NCI-H2227 (cell line): ENCODE measurements around the gene AOPEP.
A peak's percentile ranks its signal among the peaks of the same experiment; 100 is the strongest.

Source experiments
- DNase-seq: peaks from one replicate; lab custom pipeline; 2025; ENCODE audit not compliant: unreplicated experiment; lab: John Stamatoyannopoulos, UW

The AOPEP gene

DNA sequence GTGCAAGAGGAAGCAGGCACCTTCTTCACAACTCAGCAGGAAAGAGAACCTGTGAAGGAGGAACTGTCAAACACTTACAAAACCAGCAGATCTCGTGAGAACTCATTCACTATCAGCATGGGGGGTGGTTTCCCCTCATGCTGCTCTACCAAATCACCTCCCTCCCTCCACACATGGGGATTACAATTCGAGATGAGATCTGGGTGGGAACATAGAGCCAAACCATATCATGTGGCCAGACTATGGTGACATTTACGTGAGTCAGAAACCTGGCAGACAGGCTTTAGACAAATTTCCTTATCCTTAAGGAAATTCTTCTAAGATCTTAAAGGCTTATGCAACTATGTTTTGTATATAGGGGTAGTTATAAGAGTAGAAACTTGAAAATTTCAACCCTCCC, 8.7 kb upstream of the AOPEP start:
- no peak for DNase-seq

DNA sequence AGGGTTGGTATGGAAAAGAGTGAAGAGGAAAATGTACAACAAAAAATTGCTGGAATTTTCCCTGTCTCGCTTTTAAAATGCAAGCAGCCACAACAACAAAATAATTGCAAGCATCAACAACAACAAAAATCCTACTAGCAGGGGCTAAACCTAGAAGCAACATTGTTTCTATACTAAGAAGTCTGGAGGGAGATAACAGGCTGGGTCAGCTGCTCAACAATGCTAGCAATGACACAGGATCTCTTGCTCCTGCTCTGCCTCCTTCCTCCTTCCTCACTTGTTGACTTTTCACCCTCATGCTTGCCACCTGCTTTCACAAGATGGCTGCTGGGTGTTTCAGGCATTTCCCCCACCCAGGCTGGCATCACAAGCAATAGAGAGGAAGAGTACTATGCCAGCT, 7.6 kb upstream of the AOPEP start:
- DNase-seq, result no peak

DNA sequence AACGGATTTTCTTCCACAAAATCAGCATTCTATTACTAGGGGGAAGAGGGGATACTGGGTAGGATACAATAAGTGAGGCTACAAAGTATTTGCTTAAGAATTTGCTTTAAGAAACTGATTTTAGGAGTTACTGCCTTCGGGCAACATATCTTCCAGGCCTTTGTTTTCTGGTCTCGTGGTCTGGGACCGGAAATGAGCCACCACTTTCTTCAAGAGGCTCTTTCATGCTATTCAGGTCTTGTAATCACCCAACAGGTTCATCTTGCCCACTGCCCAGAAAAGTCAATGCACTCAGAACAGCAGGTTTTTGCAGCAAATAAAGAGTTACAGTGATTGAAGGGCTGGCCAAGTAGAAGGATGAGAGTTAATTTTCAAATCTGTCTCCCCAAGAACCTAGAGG, 6.6 kb upstream of the AOPEP start:
- DNase-seq, result no peak

DNA sequence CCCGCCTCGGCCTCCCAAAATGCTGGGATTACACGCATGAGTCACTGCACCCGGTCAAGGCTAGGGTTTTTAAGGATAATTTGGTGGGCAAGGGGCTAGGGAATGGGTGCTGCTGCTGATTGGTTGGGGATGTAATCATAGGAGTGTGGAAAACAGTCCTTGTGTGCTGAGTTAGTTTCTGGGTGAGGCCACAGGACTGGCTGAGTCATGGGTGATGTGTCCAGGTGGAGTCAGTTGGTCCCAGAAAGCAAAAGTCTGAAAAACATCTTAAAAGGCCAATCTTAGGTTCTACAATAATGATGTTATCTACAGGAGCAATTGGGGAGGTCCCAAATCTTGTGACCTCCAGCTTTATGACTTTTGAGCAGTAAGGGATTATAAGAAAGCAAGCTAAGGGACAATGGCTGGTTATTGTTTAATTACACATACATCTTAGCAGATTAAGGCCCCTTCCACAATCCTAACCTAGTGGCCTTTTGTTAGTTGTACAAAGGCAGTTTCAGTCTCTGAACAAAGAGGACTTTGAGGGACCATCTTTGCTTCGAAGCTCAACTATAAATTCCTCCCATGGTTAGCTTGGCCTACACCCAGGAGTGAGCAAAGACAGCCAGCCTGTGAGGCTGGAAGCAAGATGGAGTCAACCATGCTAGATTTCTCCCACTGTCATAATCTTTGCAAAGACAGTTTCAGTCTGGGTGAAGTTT, 5.5 kb upstream of the AOPEP start:
- DNase-seq, result no peak

GRCh38 chr9:94721754-94722153, 4.7 kb upstream of the AOPEP start:
- DNase-seq, result no peak

DNA sequence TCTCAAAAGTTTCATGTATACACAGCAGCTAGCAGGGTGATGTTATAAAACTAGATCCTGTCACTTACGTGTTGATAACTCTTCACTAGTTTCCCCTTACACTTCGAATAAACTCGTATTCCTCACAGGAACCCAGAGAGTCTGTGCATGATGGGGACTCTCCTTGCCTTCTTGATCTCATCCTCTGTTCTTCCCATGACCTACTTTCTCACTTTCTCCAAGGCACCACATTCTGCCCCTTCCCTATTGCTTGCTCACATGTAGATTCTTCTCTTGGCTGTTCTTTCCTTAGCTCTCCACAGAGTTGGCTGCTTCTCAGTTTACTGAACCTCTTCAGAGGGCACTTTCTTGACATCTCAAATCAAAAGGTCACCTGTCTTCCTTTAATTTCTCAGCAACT, 1.2 kb upstream of the AOPEP start:
- no peak for DNase-seq

GRCh38 chr9:94728719-94729118, 2.2 kb downstream of the AOPEP start:
- DNase-seq, result no peak

DNA sequence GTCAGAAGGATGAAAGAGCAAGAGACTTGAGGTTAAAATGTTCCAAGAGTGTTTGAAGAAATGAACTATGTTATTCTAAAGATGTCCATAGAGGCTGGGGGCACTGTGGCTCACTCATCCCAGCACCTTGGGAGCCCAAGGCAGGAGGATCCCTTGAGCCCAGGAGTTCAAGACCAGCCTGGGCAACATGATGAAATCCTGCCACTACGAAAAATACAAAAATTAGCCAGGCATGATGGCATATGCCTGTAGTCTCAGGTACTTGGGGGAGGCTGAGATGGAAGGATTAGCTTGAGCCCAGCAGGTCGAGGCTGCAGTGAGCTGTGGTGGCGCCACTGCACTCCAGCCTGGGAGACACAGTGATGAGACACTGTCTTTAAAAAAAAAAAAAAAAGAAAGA, 2.7 kb downstream of the AOPEP start:
- no peak for DNase-seq

- DNase-seq, result no peak
These were observed 7.7 kb downstream of the AOPEP start for GRCh38 chr9:94734054-94734754.

DNA sequence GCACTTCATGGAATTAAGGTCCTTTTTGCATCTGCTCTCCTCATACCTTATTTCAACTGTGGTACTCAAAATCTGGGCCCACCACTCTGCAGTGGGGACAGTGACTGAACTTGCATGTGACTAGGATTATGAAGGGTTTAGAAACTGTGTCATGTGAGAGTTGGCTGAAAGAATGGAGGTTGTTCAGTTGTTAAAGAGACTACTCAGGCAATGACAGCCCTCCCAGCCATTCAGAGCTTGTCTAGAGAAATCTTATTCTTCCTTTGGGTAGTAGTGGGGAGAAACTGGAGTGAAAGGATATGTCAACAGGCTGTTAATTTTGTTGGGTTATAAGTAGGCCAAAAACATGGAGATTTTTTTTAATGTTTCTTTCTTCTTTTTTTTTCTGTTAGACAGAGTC, 10.3 kb downstream of the AOPEP start:
- DNase-seq, result no peak

DNA sequence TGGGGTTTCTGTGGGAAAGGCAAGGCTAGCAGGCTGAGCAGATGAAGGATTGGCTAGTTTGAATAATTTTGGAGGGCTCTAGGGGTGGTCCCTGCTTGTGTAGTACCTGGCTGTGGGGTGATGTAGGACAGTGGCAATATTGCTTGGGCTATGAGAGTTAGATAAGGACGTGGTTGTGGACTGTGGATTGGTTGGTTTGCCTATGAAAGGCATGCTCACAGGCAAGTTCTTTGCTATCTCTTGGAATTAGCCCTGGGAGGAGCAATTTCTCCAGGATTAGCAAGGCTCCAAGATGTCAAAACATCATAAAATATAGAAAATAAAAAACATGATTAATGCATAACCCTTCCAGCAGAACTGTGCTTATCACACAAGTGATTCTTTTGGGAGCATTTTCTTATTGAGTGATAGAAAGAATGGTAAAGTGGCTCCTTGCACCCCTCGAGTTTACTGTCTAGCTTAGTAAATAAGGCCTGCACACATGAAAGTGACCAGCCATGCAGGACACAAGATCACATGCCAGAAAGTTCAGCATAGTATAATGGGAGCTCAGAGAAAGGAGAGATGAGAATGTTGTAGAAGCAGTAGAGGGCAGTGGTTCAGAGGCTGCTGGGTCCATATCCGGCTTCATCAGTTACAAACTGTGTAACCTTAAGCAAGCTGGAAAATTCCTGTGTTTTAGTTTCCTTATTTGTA, 13.8 kb downstream of the AOPEP start:
- DNase-seq, result no peak

- DNase-seq, result no peak
These were observed 15.4 kb downstream of the AOPEP start for GRCh38 chr9:94741866-94742265.

DNA sequence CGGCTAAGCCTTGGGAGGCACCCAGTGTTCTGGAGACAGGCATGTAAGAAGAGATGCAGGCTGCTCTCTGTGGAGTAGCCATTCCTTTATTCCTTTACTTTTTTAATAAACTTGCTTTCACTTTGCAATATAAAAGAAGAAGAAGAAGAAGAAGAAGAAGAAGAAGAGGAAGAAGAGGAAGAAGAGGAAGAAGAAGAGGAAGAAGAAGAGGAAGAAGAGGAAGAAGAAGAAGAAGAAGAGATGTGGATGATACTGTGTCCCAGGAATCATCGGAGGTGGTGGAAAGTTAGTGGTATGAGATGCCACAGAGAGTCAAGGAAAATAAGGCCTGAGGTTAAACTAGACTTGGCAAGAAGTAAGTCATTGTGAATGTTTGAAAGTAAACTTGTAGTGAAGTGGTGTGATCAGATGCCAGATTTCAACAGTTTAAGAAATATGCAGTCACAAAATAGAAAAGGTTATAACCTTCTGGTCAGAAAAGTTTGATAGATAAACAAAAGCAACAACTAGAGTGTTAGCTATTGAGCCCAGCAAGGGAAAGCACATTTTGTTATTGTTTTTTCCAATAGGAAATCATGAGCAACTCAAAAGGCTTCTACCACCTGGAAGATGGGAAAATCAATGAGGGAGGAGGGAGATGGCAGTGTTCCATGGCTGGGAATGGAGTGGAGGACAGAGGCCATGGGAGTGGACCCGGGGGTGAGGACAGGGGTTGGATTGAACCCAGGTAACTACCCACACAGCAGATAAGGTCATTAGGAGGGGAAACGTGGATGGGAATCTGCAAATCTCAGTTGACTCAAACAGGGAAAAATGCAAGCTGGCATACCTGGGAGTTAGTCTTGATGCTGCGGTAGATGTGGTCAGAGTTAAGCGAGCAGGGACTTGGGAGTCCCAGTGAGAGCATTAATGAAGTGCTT, 16.8 kb downstream of the AOPEP start:
- no peak for DNase-seq

GRCh38 chr9:94745806-94746540, 19.5 kb downstream of the AOPEP start:
- DNase-seq, result no peak

GRCh38 chr9:94746541-94747370, 20.3 kb downstream of the AOPEP start:
- DNase-seq, result peak; percentile 42

GRCh38 chr9:94754976-94755475, 28.5 kb downstream of the AOPEP start:
- DNase-seq, result no peak

DNA sequence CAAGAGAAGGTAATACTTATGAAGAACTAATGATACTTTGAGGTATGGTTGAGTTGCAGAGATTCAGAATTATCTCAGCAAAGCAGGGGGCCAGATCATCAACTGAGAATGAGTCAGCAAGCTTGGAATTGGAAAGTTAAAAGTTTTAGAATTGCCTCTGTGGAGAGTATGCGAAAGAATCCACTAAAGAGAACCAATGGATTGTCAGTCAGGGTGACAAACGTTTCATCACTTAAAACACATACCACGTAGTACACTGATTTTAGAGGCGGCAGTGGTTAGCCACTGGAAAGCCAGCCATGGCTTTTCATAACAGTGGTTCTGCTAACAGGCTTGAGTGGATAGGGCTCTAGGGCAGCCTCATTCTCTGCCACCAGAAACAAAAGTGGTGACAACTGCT, 30.7 kb downstream of the AOPEP start:
- no peak for DNase-seq

DNA sequence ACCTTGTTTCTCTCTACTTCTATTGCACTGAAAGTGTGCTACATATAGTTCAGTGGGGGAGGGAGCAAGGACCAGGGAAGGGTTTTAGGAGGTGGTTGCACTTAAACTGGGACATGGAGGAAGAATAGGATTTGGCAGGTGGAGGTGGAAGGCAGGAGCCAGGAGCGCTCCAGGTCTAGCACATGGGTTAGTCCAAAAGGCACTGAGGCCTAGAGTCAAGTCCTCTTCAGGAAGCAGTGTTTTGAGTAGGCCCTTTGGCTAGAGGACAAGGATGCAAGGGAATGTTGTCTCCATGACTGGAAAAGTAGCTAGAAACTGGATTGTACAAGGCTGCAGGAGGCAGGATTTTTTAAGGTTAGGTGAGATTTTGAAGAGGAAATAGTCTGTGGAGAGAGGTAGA, 31.5 kb downstream of the AOPEP start:
- DNase-seq, result no peak

GRCh38 chr9:94758880-94759279, 32.4 kb downstream of the AOPEP start:
- peak; percentile 18 for DNase-seq
